ENCODE data around the gene KCTD13.
A peak's percentile ranks its signal among the peaks of the same experiment; 100 is the strongest.
"Not testable (repeated sequence)": the region's sequence is repeated elsewhere in the genome, so short reads cannot be mapped to it uniquely, and the experiment has no call there.

Gene KCTD13

DNA sequence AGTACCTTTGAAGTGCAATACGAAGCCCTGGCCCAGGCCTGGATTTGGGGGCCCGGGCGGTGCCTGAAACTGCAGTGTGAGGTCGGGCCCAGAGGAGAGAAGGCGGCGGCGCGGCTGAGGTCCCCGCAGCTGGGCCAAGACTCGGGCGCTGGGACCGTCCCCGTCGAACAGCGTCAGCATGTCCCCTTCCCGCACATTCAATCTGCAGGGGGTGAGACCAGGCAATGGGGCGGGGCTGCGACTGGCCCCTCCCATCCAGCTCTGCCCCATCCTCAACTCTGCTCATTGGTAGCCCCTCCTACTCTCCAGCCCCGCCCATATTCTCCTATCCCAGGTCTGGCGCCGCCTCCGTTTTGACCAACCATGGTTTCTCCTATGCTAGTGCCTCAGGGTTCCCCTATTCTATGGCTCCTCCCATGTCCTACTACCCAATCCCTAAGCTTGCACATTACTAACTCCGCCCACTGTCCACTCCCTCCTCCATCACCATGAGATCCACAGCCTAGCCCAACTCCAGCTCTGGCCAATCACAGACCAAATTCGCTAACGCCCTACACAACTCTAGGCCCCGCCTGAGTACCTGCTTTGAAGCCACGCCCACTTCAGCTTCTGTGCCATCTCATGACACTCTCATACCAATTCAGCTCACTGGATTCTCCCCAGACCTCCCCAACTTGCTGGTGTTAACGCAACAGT is 48.6 kb downstream of the KCTD13 start:
- no peak for DNase-seq

DNA sequence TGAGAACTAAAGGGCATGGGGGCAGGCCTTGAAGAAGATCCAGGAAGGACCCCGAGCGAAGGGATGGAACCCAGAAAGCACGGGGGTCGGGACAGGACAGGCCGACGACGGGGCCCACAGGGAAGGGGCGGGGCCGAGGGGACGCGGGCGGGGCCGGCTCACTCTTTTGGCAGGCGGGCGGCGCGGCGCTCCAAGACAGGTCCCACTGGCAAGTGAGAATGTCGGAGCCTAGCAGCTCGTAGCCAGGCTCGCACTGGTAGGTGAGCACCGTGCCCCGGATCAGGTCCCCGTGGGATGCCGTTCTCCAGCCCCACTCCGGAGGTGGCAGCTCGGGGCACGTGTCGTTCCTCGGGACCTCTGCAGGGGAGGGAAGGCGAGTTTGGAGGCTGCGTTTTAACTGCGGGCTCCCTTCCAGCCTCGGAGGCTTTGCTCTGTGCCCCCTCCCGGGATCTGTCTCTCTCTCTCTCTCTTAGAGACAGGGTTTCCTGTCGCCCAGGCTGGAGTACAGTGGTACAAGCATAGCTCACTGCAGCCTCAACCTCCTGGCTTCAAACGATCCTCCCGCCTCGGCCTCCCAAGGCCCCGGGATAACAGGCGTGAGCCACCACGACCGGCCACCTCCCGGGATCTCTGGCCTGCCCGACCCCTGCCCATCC is 49.3 kb downstream of the KCTD13 start:
- no peak for DNase-seq

DNA sequence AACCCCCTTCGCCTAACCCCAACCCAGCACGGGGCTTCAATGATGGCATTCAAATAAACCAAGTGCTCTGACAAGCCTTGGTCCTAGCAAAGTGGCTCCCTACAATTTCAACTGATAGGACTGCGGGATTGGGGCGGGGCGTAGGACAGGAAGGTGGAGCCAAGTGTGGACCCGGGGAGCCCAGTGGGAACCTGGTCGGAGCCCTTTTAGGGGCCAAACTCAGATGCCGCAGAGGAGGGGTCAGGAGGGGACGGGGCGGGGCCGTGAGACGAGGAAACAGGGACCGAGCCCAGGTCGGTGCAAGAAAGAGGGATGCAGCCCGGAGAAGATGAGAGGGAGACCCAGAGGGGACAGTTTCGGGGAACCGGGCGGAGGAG is 49.8 kb downstream of the KCTD13 start:
- no peak for DNase-seq

DNA sequence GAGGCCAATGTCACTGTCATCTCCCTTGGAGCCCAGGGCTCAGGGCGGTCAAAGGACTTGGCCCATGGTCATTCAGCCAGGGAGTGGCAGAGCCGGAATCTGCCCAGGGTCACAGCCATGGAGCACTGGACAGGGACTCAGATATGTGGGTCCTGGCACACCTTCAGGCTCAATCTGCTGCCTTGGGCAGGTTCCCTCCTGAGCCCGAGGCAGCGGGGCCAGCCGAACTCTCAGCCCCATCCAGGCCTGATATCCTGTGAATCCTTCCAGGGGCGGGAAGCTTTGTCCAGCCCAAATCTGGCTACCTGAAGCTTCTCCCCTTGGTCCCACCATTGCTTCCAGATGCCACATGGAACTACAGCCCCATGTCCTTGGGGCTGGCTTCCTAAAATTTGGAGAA is 50.8 kb downstream of the KCTD13 start:
- no peak for DNase-seq

DNA sequence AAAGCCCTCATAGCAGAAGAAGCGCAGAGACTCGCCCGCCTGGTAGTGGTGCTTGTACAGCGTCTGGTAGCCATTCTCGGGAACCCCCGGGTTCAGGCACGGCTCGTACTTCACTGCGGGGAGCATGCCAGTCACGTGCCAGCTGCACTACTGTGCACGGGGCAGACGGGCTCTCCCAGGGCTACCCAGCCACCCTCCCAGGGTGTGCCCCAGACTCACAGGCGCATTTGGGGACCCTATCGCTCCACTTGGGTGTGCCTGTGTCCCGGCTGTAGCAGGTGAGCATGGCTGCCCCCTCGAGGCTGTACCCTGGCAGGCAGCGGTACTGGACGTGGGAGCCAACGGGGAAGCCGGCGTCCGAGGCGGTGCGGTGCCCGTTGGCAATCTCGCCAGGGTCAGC is 52.7 kb downstream of the KCTD13 start:
- DNase-seq: no peak

DNA sequence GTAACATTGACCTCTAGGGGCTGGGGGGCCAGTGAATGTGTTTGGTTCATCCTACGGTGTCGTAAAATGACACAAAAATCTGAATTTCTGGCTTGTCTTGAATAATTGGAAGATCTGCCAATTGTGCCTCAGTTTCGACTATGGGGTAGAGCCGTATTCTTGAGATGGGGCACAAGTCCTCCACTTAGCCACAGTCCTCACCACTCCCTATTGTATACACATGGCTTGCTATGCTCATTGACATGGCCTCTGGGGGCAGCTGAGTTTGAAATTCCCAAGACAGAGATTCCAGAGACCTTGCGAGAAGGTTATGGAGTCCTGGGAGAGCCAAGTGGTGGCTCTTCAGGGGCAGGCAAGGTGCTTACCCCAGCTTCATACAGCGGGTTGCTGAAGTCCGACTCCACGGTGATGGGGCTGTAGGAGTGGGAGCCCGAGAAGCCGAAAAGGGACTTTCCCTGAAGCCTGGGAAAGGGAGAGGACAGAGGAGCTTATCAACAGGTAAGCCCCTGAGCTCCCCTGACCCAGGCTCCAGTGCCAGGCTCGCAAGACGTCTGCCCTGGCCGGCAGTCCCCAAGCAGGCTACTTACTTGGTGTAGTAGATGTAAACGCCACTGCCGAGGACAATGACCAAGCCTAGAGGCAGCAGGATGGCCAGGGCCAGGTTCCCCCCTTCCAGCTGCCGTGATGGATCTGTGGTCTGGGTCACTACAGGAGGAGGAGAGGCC is 54.0 kb downstream of the KCTD13 start:
- DNase-seq: no peak

DNA sequence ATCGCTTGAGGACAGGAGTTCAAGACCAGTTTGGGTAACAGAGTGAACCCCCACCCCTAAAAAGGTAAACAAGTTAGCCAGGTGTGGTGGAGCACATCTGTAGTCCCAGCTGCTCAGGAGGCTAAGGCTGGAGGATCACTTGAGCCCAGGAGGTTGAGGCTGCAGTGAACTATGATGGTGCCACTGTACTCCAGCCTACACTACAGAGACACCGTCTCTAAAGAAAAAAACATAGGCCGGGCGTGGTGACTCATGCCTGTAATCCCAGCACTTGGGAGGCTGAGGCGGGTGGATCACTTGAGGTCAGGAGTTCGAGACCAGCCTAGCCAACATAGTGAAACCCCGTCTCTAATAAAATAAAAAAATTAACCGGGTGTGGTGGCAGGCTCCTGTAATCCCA is 57.0 kb downstream of the KCTD13 start:
- DNase-seq: not testable (repeated sequence)

DNA sequence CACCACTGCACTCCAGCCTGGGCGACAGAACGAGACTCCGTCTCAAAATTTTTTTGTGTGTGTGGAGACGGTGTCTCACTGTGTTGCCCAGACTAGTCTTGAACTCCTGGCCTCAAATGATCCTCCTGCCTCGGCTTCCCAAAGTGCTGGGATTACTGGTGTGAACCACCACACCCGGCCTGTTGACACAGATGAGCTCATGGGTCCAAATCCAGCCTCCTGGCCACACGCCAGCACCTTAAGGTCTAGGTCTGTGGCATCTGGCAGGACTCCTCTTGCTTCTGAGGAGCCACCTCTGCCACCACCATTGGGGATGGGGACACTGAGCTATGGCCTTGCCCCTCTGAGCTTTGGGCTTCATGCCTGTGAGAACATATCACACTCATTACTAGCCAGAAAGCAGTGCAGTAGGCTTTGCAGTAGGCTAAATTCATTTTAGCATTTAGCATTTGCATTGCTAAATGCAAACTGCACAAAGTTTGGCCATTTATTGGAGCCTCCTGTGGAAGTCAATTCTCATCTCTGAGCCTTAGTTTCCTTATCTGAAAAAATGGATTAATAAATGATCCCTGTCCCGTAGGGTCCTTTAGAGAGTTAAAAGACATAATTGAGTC is 57.5 kb downstream of the KCTD13 start:
- peak; percentile 9 for DNase-seq

DNA sequence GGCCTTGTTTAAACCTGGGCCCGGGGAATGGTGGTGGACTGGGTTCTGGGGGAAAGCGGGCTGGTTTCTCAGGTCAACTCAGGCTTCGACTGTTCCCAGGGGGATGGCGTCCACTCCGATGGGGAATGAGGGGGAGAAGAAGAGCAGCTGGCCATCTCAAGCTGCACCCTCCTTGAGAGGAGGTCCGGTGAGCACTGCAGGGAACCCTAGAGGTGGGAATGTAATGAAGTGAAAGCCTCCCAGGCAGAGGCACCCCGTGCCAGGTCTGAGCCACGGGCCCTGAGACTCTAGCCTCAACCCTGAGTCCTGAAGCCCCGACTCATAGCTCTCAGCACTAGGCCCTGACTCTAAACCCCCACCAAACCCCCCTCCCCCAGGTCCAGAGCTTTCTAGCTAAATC is 61.8 kb downstream of the KCTD13 start:
- DNase-seq: no peak

DNA sequence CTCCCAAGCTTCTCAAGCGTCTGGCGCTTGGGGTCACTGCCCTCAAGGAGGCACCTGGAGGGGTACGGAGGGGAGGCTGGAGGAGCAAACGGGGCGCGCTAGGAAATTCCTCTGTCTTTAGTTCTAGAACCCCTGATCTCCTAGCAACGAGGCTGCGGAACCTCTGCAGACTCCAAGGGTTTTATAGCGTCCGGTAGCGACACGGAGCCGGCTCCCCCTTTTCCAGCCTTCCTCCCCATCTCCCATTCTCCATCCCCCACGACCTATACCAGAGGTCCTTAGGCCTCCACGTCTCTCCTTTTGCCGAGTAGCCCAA is 62.4 kb downstream of the KCTD13 start:
- no peak for DNase-seq

DNA sequence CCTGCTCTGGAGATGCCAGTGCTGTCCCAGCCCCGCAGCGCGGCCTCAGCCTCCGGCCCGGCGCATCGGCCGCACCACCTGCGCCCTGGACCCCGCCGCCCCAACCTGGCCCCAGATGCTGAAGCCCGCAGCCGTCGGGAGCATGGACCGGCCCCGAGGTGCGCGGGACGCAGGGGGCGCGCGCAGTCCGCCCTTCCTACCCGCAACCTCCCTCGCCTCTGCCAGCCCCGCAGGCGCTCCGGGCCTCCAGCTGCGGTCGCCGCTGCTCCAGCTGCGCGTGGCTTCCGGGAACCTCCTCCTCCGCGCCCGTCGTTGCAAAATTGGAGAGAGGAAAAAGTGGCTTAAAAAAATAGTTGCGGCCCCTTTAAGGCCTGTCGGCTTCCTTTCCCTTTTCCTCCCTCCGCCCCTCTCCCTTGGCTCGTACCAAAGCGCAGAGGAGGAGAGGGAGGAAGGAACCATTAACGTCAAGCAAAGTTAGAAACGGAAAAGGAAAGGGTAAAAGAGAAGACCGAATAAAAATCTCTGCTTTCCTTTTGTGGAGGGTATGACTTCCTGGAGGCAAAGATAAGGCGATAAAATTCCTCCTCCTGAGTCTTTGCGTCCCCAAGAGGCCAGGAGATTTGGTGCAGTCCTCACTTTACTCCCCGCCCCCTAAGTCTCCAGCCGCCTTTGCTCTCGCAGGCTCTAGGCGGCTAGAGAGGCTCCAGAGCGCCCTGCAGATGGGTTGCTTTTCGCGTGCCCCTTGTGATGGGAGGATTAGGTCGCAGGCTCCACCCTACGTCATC is 63.0 kb downstream of the KCTD13 start, which contains the start of gene CDIPT:
Gene CDIPT (minus strand): TSS at position 343 of the 785 bp plus-strand sequence. CDS start 369 bp downstream, outside the sequence.
- DNase-seq: peak; percentile 96

DNA sequence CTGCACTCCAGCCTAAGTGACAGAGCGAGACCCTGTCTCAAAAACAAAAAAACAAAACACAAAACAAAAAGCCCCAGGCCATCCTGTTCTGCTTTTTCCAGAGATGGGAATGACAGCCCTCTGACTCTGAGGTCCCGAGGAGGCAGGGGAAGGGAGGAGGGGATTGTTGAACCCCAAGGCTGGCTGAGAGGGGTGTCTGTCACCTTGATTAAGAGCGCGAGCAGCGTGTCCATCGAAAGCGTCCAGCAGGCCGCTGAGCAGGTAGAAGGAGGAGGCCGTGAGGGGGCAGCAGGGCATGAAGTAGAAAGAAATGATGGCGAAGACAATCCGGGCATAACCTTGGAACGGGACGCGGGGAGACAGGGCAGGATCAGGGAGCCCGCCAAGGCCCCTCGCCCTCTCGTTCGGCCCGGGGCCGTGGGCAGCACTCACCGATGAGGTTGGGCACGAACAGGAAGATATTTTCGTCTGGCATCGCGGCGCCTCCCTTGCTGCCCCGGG is 63.6 kb downstream of the KCTD13 start:
- DNase-seq: no peak

DNA sequence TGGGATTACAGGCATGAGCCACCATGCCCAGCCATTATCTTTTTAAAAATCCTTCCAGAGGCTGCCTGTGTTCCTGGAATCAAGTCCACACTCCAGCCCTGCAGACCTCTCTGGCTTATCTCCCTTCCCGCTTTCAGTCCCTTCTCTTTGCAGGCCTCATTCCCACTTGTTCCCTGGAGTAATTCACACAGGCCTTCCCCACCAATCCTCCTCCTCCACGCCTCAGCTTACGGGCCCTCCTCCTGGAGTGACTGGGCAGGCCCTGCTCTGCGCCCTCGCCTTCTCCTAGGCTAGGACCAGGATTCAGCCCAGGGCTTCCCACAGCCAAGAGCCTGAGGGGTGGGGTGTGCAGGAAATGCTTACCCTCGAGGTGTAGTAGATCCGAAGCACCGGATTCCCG is 65.8 kb downstream of the KCTD13 start:
- DNase-seq: no peak

DNA sequence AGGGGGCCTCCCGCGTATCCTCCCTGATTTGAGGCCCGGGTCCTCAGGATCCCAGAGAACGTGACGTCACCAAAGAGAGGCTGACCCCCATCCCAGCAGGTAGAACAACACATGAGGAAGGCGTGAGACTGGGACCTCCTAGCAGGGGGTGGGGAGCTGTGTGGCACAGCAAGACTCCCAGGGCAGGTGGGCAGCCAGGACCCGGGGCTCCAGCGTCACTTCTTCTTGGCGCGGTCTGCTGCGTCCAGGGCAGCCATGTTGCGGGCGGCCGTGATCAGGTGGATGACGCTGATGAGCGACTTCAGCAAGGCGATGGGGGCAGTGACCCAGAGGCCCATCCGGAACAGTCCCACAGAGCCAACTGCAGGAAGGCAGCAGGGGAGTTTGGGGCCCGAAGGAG is 67.1 kb downstream of the KCTD13 start:
- no peak for DNase-seq

DNA sequence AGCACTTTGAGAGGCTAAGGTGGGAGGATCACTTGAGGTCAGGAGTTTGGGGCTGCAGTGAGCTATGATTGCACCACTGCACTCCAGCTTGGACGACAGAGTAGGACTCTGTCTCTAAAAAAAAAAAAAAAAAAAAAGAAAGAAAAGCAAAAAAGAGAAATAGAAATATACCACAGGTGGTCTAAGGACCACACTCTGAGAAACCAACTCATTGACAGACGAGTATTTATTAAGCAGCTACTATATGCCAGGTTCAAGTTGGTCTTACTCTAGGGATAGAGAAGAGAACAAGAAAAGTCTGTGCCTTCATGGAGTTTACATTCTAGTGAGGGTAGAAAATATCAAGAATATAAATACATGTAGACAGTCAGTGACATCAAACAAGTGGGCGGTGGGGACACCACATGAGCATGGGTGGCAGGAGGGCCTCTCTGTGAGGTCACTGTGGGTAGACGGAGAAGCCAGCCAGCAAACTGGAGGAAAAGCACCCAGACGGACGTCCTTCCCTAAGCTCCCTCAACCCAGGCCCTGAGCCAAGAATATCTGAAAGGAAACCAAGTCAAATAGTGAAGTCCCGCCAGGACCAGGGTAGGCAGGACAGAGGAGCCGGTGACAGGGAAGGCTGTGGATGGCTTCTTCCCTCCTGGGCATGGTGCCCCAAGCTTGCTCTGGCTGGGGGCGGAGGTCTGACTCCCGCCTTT is 67.7 kb downstream of the KCTD13 start:
- DNase-seq: no peak

DNA sequence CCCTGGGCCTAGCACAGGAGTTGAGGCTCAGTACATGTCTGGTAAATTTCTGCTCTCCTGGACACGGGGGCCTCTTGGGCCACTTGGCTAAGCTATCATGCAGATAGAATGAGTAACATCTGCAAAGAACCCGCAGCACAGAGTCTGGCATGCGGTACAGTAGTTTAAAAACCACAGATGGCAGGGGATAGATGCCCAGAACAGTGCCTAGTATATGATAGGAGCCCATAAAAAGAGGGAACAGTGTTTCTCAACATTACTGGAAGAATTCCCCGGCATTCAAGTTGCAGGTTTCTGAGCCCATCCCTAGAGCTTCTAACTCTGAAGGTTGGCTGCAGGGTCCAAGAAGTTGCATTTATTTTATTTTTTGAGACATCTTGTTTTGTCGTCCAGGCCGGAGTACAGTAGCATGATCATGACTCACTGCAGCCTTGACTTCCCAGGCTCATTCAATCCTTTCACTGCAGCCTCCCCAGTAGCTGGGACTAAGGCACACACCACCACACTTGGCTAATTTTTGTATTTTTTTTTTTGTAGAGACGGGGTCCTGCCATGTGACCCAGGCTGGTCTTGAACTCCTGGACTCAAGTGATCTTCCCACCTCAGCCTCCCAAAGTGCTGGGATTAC is 68.8 kb downstream of the KCTD13 start:
- DNase-seq: no peak

Measured in NCI-H2029 (cell line).